ENCODE results near the gene PTDSS2. TPM values are rescaled to one million over a fixed set of nuclear protein-coding genes. Genes with fewer than 3 reads are reported as not detected.
"Not testable (repeated sequence)": the region's sequence is repeated elsewhere in the genome, so short reads cannot be mapped to it uniquely, and the experiment has no call there.

Gene PTDSS2
- total RNA-seq, 1 experiment from 2014 or later: 29.7 TPM

GRCh38 chr11:468493-468892 lies 18.4 kb downstream of the PTDSS2 start:
- DNase-seq (ENCODE audit: low read depth): no peak

GRCh38 chr11:469026-469683 lies 19.1 kb downstream of the PTDSS2 start:
- not testable (repeated sequence) for DNase-seq (ENCODE audit: low read depth)

- DNase-seq (ENCODE audit: low read depth): peak; percentile 56
These were observed 19.8 kb downstream of the PTDSS2 start for GRCh38 chr11:469684-470560.

- DNase-seq (ENCODE audit: low read depth): no peak
These were observed 21.5 kb downstream of the PTDSS2 start for GRCh38 chr11:471468-472145.

- DNase-seq (ENCODE audit: low read depth): no peak
These were observed 22.2 kb downstream of the PTDSS2 start for GRCh38 chr11:472272-472671.

GRCh38 chr11:472816-473215 lies 22.7 kb downstream of the PTDSS2 start:
- DNase-seq (ENCODE audit: low read depth): no peak

- DNase-seq (ENCODE audit: low read depth): no peak
These were observed 23.3 kb downstream of the PTDSS2 start for GRCh38 chr11:473415-473814.

- DNase-seq (ENCODE audit: low read depth): no peak
These were observed 24.1 kb downstream of the PTDSS2 start for GRCh38 chr11:473962-474785.

- DNase-seq (ENCODE audit: low read depth): no peak
These were observed 24.9 kb downstream of the PTDSS2 start for GRCh38 chr11:474914-475506.

- no peak for DNase-seq (ENCODE audit: low read depth)
These were observed 25.9 kb downstream of the PTDSS2 start for GRCh38 chr11:475941-476340.

- DNase-seq (ENCODE audit: low read depth): no peak
These were observed 26.3 kb downstream of the PTDSS2 start for GRCh38 chr11:476416-476815.

- DNase-seq (ENCODE audit: low read depth): no peak
These were observed 27.1 kb downstream of the PTDSS2 start for GRCh38 chr11:477052-477715.

- DNase-seq (ENCODE audit: low read depth): no peak
These were observed 29.2 kb downstream of the PTDSS2 start for GRCh38 chr11:479311-479710.

GRCh38 chr11:484616-485015 lies 34.5 kb downstream of the PTDSS2 start:
- no peak for DNase-seq (ENCODE audit: low read depth)

GRCh38 chr11:486189-486588 lies 36.1 kb downstream of the PTDSS2 start:
- DNase-seq (ENCODE audit: low read depth): no peak

- no peak for DNase-seq (ENCODE audit: low read depth)
These were observed 37.5 kb downstream of the PTDSS2 start for GRCh38 chr11:487571-488021.

GRCh38 chr11:488062-488461 lies 38.0 kb downstream of the PTDSS2 start:
- DNase-seq (ENCODE audit: low read depth): no peak

GRCh38 chr11:488579-488978 lies 38.5 kb downstream of the PTDSS2 start:
- DNase-seq (ENCODE audit: low read depth): no peak

- no peak for DNase-seq (ENCODE audit: low read depth)
These were observed 38.9 kb downstream of the PTDSS2 start for GRCh38 chr11:488992-489391.

- no peak for DNase-seq (ENCODE audit: low read depth)
These were observed 39.6 kb downstream of the PTDSS2 start for GRCh38 chr11:489610-490185.
